Measurements from ENCODE around the gene FXN. TPM values are rescaled to one million over a fixed set of nuclear protein-coding genes. Genes with fewer than 3 reads are reported as not detected.

FXN gene
- total and polyA plus RNA-seq, 4 experiments from 2014 or later = 14.6 to 65.6 (median 33.2) TPM

DNA sequence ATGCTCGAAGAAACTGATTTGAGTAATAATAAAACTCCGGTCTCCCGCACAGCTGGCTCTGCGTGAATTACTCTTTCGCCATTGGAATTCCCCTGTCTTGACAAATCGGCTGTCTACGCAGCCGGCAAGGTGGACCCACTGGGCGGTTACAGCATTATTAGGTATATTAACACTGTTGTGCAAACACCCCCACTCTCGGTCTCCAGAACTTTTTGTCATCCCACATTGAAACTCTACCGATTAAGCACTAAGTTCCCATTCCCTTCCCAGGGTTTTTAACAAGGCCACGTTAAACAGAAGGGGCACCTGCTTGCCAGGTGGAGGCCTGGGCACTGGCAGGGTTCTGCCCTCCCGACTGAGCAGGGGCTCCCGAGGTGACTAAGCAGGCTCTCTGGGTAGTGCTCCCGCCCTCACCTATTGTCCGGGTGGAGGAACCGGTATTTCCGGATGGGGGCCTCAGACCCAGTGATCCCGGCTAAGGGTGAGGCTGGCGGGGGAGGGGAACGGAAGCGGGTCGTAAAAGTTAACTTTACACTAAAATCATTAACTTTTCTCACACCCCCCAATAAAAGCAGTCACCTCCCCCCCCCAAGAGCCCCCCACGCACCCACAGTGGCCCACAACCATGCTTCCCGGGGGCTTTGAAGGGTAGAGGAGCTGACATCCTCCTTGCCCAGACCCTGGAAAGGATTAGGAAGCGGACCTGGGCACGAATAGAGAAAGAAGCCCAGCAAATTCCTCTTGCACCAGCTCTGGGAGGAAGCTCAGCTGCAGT is 85.0 kb downstream of the FXN start:
- Histone ChIP-seq H3K9me3 (ENCODE audit: control insufficient read depth in 1 of 2, low read length in 2 of 2) (no peaks in the 10 kb centered on the region), H3K27me3 (ENCODE audit: insufficient read depth, low read length) (no peaks in the 10 kb centered on the region), H3K36me3 (ENCODE audit: insufficient read depth, low read length) (no peaks in the 10 kb centered on the region), H3K4me1 (ENCODE audit: insufficient read depth, low read length) (peaks cover 13% of the 10 kb centered on the region), H3K27ac (ENCODE audit: low read depth, low read length) (no peak overlapping the region), H3K4me3 (ENCODE audit: low read length in 2 of 2) (peak overlapping the region in 1 of 2 donors; percentile 75)
- DNase-seq = no peak
- CTCF ChIA-PET (ENCODE audit: partially characterized antibody) = interaction anchor here (2.1 kb wide), 1 partner anchor 60 kb away, joined by 12 read pairs; no protein-coding TSS in a partner anchor
- intact Hi-C loops (cut with micrococcal nuclease) = loop anchor here (5.0 kb wide), 2 partner anchors 52 to 83 kb away; partner anchors contain the start of genes FXN and TJP2
- Mint-ChIP-seq H3K36me3 (peaks cover 0 to 7% of the 10 kb centered on the region in 2 donors), H3K27me3 (no peaks in the 10 kb centered on the region), H3K27ac (peak overlapping the region in 2 of 7 donors; percentile 42), H3K4me1 (peaks cover 6 to 19% (median 11%) of the 10 kb centered on the region in 4 donors), H3K9me3 (no peaks in the 10 kb centered on the region), H3K4me3 (peak overlapping the region; percentile 71 to 96 (median 78))
- POLR2A ChIA-PET (ENCODE audit: partially characterized antibody) = interaction anchor here (0.8 to 1.4 kb wide), 3 partner anchors 48 to 70 kb away, joined by 3 read pairs; no protein-coding TSS in a partner anchor

DNA sequence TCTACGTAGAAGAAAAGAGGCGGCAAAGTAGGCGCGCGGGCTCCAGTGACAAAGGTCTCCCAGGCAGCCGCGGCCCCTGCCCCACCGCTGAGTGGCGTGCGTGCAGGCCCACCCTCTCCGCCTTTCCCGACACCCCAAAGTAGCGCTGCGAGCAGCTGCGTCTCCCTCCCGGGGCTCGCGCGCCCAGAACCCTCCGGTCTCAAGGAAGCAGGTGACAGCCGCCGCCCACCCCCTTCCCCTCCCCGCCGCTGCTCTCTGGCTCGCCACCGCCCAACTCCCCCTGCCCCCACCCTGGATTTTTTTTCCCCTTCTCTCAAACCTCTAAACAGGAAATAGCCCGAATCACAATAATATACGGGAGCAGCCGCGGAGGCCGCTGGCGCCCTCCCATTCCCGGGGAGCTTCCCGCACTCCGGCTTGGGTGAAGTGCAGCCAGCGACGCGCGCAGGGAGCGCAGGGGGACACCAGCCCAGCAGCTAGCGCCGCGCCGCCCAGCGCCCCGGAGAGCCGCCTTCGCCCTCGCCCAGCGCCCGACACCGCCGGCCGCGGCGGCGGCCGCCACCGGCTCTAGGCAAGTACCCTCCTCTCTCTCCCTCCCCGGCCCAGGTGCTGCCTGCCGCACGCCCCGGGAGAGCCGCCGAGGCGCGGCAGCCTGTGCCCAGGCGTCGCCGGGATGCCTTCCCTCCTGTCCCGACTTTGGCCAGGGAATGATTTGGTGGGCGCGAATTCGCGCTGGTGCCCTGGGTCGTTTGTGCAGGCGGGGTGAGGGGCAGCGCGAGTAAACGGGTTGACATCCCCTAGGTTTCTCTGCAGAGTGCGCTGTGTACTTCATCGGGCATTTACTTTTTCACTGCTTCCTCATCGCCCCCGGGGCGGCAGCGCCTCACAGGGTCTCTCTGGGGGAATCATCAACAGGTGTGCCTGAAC is 85.9 kb downstream of the FXN start:
- CTCF ChIA-PET (ENCODE audit: partially characterized antibody) = interaction anchor here (0.8 to 2.1 kb wide), 9 partner anchors 10 to 71 kb away, joined by 3 to 12 read pairs (median 4); no protein-coding TSS in a partner anchor
- no peaks in the 10 kb centered on the region for H3K9me3 Mint-ChIP-seq
- H3K27ac ChIP-seq (ENCODE audit: low read depth, low read length) = no peak overlapping the region
- H3K27me3 Mint-ChIP-seq = no peaks in the 10 kb centered on the region
- no peaks in the 10 kb centered on the region for H3K36me3 ChIP-seq (ENCODE audit: insufficient read depth, low read length)
- H3K9me3 ChIP-seq (ENCODE audit: control insufficient read depth in 1 of 2, low read length in 2 of 2) = no peaks in the 10 kb centered on the region
- H3K4me3 ChIP-seq (ENCODE audit: low read length in 2 of 2) = peak overlapping the region; percentile 34 to 75
- H3K4me1 ChIP-seq (ENCODE audit: insufficient read depth, low read length) = peaks cover 13% of the 10 kb centered on the region
- H3K4me1 Mint-ChIP-seq = peaks cover 6 to 19% (median 11%) of the 10 kb centered on the region in 4 donors
- peaks cover 0 to 7% of the 10 kb centered on the region in 2 donors for H3K36me3 Mint-ChIP-seq
- peak in 3 of 5 donors; percentile 17 to 44 (median 44) for DNase-seq
- intact Hi-C loops (cut with micrococcal nuclease) = loop anchor here (5.0 kb wide), 2 partner anchors 51 to 84 kb away; partner anchors contain the start of genes FXN and TJP2
- peak overlapping the region in 6 of 7 donors; percentile 31 to 92 (median 80) for H3K27ac Mint-ChIP-seq
- POLR2A ChIA-PET (ENCODE audit: partially characterized antibody) = interaction anchor here (0.8 to 1.4 kb wide), 4 partner anchors 15 to 71 kb away, joined by 3 read pairs; no protein-coding TSS in a partner anchor
- no peaks in the 10 kb centered on the region for H3K27me3 ChIP-seq (ENCODE audit: insufficient read depth, low read length)
- H3K4me3 Mint-ChIP-seq = peak overlapping the region; percentile 93 to 97 (median 96)

DNA sequence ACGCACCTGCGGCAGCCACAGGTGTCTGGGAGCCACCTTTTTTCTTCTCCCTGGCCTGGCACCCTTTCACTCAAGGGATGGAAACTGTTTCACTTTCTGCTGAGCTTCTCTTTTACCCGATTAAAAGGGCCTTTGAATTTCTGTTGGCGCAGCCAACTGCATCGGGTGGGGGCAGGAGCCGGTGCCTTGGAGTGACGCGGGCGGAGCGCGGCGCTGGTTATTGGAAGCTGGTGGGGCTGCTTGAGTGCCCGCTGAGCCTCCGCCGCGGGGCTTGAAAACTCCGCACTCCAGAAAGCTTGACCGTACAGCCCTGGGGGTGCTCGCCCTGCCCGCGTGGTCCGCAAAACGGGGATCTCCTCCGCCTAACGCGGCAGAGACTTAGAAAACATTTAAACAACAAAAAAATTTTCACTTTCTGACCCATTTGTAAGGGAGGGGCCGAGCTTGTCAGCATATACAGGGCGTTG is 86.6 kb downstream of the FXN start:
- H3K36me3 ChIP-seq (ENCODE audit: insufficient read depth, low read length) = no peaks in the 10 kb centered on the region
- no peaks in the 10 kb centered on the region for H3K27me3 ChIP-seq (ENCODE audit: insufficient read depth, low read length)
- Mint-ChIP-seq H3K27ac (peak overlapping the region; percentile 31 to 92 (median 87)), H3K9me3 (no peaks in the 10 kb centered on the region), H3K4me1 (peaks cover 6 to 19% (median 11%) of the 10 kb centered on the region in 4 donors), H3K27me3 (no peaks in the 10 kb centered on the region), H3K4me3 (peak overlapping the region; percentile 93 to 97 (median 96)), H3K36me3 (peaks cover 0 to 7% of the 10 kb centered on the region in 2 donors)
- POLR2A ChIA-PET (ENCODE audit: partially characterized antibody) = interaction anchor here (0.6 to 0.9 kb wide), 3 partner anchors 9 to 38 kb away, joined by 3 read pairs; no protein-coding TSS in a partner anchor
- no peak overlapping the region for H3K27ac ChIP-seq (ENCODE audit: low read depth, low read length)
- CTCF ChIA-PET (ENCODE audit: partially characterized antibody) = interaction anchor here (0.8 to 2.1 kb wide), 10 partner anchors 9 to 71 kb away, joined by 3 to 12 read pairs (median 4); no protein-coding TSS in a partner anchor
- H3K4me3 ChIP-seq (ENCODE audit: low read length in 2 of 2) = peak overlapping the region; percentile 34 to 75
- no peaks in the 10 kb centered on the region for H3K9me3 ChIP-seq (ENCODE audit: control insufficient read depth in 1 of 2, low read length in 2 of 2)
- intact Hi-C loops (cut with micrococcal nuclease) = loop anchor here (5.0 kb wide), 2 partner anchors 50 to 85 kb away; partner anchors contain the start of genes FXN and TJP2
- DNase-seq = peak in 4 of 5 donors; percentile 46 to 59 (median 55)
- H3K4me1 ChIP-seq (ENCODE audit: insufficient read depth, low read length) = peaks cover 13% of the 10 kb centered on the region

DNA sequence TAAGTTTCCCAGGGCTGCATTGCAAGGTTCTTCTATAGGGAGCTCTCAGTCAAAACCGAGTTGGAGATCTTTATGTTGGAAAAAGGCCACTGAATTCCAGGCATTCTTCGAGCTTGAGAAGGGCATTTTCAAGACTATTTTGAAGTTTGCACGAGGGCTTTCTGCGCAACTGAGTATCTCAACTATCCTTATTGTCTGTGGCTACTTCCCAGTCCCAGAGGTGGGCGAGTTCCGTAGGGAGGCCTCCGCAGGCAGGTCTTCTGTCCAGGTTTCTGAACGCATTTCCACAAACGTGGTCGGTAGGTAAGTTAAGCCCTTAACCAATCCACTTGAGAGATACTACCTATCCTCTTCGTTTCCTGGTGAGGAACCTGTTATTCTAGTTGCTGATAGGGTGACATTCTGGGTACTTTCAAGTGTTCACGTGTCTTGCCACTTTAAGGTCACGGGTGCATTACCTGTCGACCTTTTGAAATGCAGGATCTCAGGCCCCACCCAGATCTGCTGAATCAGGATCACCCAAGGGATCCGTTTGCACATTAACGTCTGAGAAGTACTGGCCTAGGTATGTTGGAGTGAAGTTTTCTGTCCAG is 87.1 kb downstream of the FXN start:
- H3K4me1 Mint-ChIP-seq = peaks cover 6 to 19% (median 11%) of the 10 kb centered on the region in 4 donors
- intact Hi-C loops (cut with micrococcal nuclease) = loop anchor here (5.0 kb wide), 2 partner anchors 50 to 85 kb away; partner anchors contain the start of genes FXN and TJP2
- H3K9me3 Mint-ChIP-seq = no peaks in the 10 kb centered on the region

DNA sequence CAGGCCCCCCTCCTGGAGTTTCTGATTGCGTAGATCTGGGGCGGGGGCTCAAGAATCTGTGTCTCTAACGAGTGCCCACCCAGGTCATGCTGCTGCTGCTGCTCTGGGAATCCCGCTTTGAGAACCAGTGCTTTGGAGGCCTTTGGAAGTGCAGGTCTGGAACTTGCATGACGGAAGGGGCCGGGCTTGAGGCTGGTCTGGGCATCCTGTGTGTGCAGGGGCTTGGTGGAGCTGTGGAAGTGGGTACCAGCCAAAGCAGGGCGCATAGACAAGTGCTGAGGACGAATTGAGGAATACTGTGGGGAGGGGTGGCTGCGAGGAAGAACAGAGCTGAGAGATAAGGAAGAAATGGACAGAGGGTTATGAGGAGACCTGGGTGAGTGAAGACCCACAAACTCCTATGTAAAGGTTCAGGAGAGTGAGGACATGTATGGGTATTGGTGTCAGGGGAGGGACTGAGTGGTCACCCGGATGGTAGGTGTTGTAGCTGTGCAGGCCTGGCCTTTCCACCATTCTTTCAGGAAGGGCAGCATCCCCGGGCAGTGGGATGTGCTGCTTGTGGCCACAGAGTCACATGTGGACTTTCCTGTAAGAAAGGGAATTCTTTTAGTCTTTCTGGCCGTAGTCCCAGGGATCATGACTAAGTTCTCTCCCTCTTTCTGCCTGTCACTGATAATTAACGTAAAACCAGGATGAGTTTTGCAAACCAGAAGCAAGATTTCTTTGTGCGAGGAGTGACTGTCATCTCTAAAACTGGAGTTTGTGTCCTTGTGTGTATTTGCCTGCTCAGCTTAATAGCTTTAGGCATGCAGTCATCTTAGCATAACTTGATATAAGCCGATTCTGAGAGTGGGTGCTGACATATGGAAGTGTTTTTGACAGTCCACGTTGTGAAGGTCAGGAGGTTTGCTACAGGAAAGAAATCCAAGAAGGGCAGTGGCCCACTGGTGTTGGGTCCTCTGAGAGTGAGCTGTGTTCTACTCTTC is 95.2 kb downstream of the FXN start:
- H3K4me3 ChIP-seq (ENCODE audit: low read length in 2 of 2) = no peak overlapping the region
- CTCF ChIA-PET (ENCODE audit: partially characterized antibody) = interaction anchor here (2.1 kb wide), 1 partner anchor 9 kb away, joined by 8 read pairs; no protein-coding TSS in a partner anchor
- Mint-ChIP-seq H3K4me1 (no peaks in the 10 kb centered on the region), H3K27ac (no peak overlapping the region), H3K9me3 (peaks cover 0 to 3% (median 0%) of the 10 kb centered on the region in 8 donors), H3K27me3 (no peaks in the 10 kb centered on the region), H3K4me3 (no peak overlapping the region), H3K36me3 (no peaks in the 10 kb centered on the region)
- H3K9me3 ChIP-seq (ENCODE audit: control insufficient read depth in 1 of 2, low read length in 2 of 2) = no peaks in the 10 kb centered on the region
- no peak for DNase-seq
- no peaks in the 10 kb centered on the region for H3K27me3 ChIP-seq (ENCODE audit: insufficient read depth, low read length)
- H3K4me1 ChIP-seq (ENCODE audit: insufficient read depth, low read length) = no peaks in the 10 kb centered on the region
- H3K27ac ChIP-seq (ENCODE audit: low read depth, low read length) = no peak overlapping the region
- POLR2A ChIA-PET (ENCODE audit: partially characterized antibody) = interaction anchor here (1.2 kb wide), 1 partner anchor 9 kb away, joined by 3 read pairs; no protein-coding TSS in a partner anchor
- intact Hi-C loops (cut with micrococcal nuclease) = no loop called here
- no peaks in the 10 kb centered on the region for H3K36me3 ChIP-seq (ENCODE audit: insufficient read depth, low read length)

More for the DNA sequence above, 87.1 kb downstream of the FXN start:
- Mint-ChIP-seq H3K4me3 (peak overlapping the region; percentile 93 to 97 (median 96)), H3K27ac (peak overlapping the region in 4 of 7 donors; percentile 31 to 92 (median 72)), H3K36me3 (peaks cover 0 to 7% of the 10 kb centered on the region in 2 donors), H3K27me3 (no peaks in the 10 kb centered on the region)
- ChIA-PET CTCF (ENCODE audit: partially characterized antibody) (interaction anchor here (0.8 to 2.1 kb wide), 10 partner anchors 8 to 70 kb away, joined by 3 to 12 read pairs (median 4); no protein-coding TSS in a partner anchor), POLR2A (ENCODE audit: partially characterized antibody) (interaction anchor here (0.6 to 0.9 kb wide), 3 partner anchors 8 to 38 kb away, joined by 3 read pairs; no protein-coding TSS in a partner anchor)
- H3K4me3 ChIP-seq (ENCODE audit: low read length in 2 of 2) = peak overlapping the region; percentile 34 to 75
- peaks cover 13% of the 10 kb centered on the region for H3K4me1 ChIP-seq (ENCODE audit: insufficient read depth, low read length)
- H3K9me3 ChIP-seq (ENCODE audit: control insufficient read depth in 1 of 2, low read length in 2 of 2) = no peaks in the 10 kb centered on the region
- H3K27ac ChIP-seq (ENCODE audit: low read depth, low read length) = no peak overlapping the region
- H3K27me3 ChIP-seq (ENCODE audit: insufficient read depth, low read length) = no peaks in the 10 kb centered on the region
- no peaks in the 10 kb centered on the region for H3K36me3 ChIP-seq (ENCODE audit: insufficient read depth, low read length)
- DNase-seq = no peak

Measured in CD4-positive, alpha-beta memory T cell (primary cell).